H1 (cell line): ENCODE measurements around the gene SOX10. TPM values are rescaled to one million over a fixed set of nuclear protein-coding genes. Genes with fewer than 3 reads are reported as not detected.

Experiments
- CTCF ChIA-PET: fragments of 300-600 bp; sonication (Branson Sonifier 250); formaldehyde crosslinking; loops from one replicate; lab custom pipeline; 2021; ENCODE audit not compliant: partially characterized antibody; lab: Charles Lee
- POLR2A ChIA-PET: fragments of 300-600 bp; sonication (Branson Sonifier 250); formaldehyde crosslinking; loops from one replicate; lab custom pipeline; 2021; ENCODE audit warnings: inconsistent platforms; ENCODE audit not compliant: partially characterized antibody; lab: Charles Lee
- DNase-seq, 2 experiments: peaks; one replicate each; pipeline versions ENCODE4 v3.0.0 to v3.0.0-alpha.2; 2010 to 2022; ENCODE audit warnings: low spot score in 2 of 2, low read depth in 1 of 2, mixed read lengths in 1 of 2
- FAIRE-seq: peaks from 2 replicates; lab custom pipeline; 2011; peaks lifted over from hg19 to GRCh38; lab: Jason Lieb, UNC
- H2AFZ ChIP-seq: 2 replicates; pipeline ENCODE4 v1.8.1; 2012; ENCODE audit warnings: low read length, inconsistent platforms
- H2AK5ac ChIP-seq: 2 replicates; pipeline ENCODE4 v1.6.1; 2013; ENCODE audit warnings: low read depth, low read length
- H2BK120ac ChIP-seq: replicated peaks from 2 replicates; pipeline ENCODE3; 2013; ENCODE audit warnings: low read depth, low read length, inconsistent platforms
- H2BK12ac ChIP-seq: 2 replicates; pipeline ENCODE4 v1.6.1; 2013; ENCODE audit warnings: low read depth, low read length
- H2BK15ac ChIP-seq: 2 replicates; pipeline ENCODE4 v1.6.1; 2013; ENCODE audit warnings: low read length
- H2BK20ac ChIP-seq: 2 replicates; pipeline ENCODE4 v1.6.1; 2013; ENCODE audit warnings: low read length
- H2BK5ac ChIP-seq: 2 replicates; pipeline ENCODE4 v1.6.1; 2013; ENCODE audit warnings: low read depth, low read length
- H3K14ac ChIP-seq: 2 replicates; pipeline ENCODE4 v1.6.1; 2013; ENCODE audit warnings: inconsistent platforms; ENCODE audit not compliant: insufficient read length
- H3K18ac ChIP-seq: 2 replicates; pipeline ENCODE4 v1.6.1; 2013; ENCODE audit warnings: low read length; ENCODE audit errors: extremely low read depth
- H3K23ac ChIP-seq: 2 replicates; pipeline ENCODE4 v1.6.1; 2013; ENCODE audit warnings: inconsistent platforms; ENCODE audit not compliant: insufficient read length
- H3K23me2 ChIP-seq: 2 replicates; pipeline ENCODE4 v1.6.1; 2013; ENCODE audit warnings: low read depth, low read length
- H3K27ac ChIP-seq: 2 replicates; pipeline ENCODE4 v1.6.1; 2011; ENCODE audit warnings: low read depth, low read length, inconsistent platforms
- H3K27me3 ChIP-seq, 4 experiments: replicated peaks in 1 of 4; 1 replicate in 1 of 4; 2 replicates in 3 of 4; pipeline versions ENCODE4 v1.6.1 to v1.8.1; 2011 to 2013; ENCODE audit warnings: low read length in 3 of 4, mild to moderate bottlenecking in 3 of 4, inconsistent platforms in 2 of 4, mixed read lengths in 2 of 4, moderate library complexity in 1 of 4; ENCODE audit not compliant: control insufficient read depth in 3 of 4, insufficient read depth in 3 of 4; ENCODE audit errors: extremely low read depth in 1 of 4
- H3K36me3 ChIP-seq, 4 experiments: 2 replicates each; pipeline versions ENCODE4 v1.6.1 to v1.8.1; 2011 to 2013; ENCODE audit warnings: mild to moderate bottlenecking in 4 of 4, low read length in 3 of 4, moderate library complexity in 2 of 4, control low read depth in 1 of 4, inconsistent platforms in 1 of 4; ENCODE audit not compliant: insufficient read depth in 4 of 4, control insufficient read depth in 2 of 4
- H3K4ac ChIP-seq: replicated peaks from 2 replicates; pipeline ENCODE3; 2013; ENCODE audit warnings: low read length, low read depth, mixed read lengths, inconsistent platforms; ENCODE audit not compliant: insufficient read length
- H3K4me1 ChIP-seq, 4 experiments: replicated peaks in 1 of 4; 1 replicate in 1 of 4; 2 replicates in 3 of 4; pipeline versions ENCODE4 v1.6.1 to v1.8.1; 2011 to 2013; ENCODE audit warnings: low read length in 3 of 4, inconsistent platforms in 2 of 4, mixed read lengths in 1 of 4; ENCODE audit not compliant: insufficient read depth in 4 of 4, control insufficient read depth in 3 of 4
- H3K4me2 ChIP-seq, 2 experiments: 2 replicates each; pipeline versions ENCODE4 v1.6.1 to v1.8.1; 2011 to 2013; ENCODE audit warnings: low read depth in 2 of 2, low read length in 2 of 2, control low read depth in 1 of 2, inconsistent platforms in 1 of 2, mild to moderate bottlenecking in 1 of 2; ENCODE audit not compliant: insufficient read depth in 1 of 2
- H3K4me3 ChIP-seq, 4 experiments: fragments of 200-600, 300-600 bp in 1 of 4; sonication (generic), shearing (Covaris generic), sonication (Bioruptor Twin) in 1 of 4; 2 replicates each; pipeline versions ENCODE4 v1.5.1 to v1.8.1; 2011 to 2016; ENCODE audit warnings: low read length in 4 of 4, low read depth in 3 of 4, control low read depth in 2 of 4, inconsistent platforms in 2 of 4, mild to moderate bottlenecking in 2 of 4, mixed read lengths in 1 of 4, moderate library complexity in 1 of 4; ENCODE audit not compliant: insufficient read depth in 2 of 4; ENCODE audit errors: extremely low read depth in 1 of 4
- H3K56ac ChIP-seq: replicated peaks from 2 replicates; pipeline ENCODE3; 2013; ENCODE audit warnings: low read depth, mild to moderate bottlenecking, mixed read lengths, low read length, inconsistent platforms; ENCODE audit not compliant: insufficient read length
- H3K79me1 ChIP-seq: 2 replicates; pipeline ENCODE4 v1.6.1; 2013; ENCODE audit warnings: low read depth, low read length, control low read depth
- H3K79me2 ChIP-seq, 2 experiments: 2 replicates each; pipeline versions ENCODE4 v1.6.1 to v1.8.1; 2012 to 2013; ENCODE audit warnings: low read length in 2 of 2, mild to moderate bottlenecking in 2 of 2, inconsistent platforms in 1 of 2; ENCODE audit not compliant: insufficient read depth in 2 of 2, control insufficient read depth in 1 of 2
- H3K9ac ChIP-seq, 4 experiments: replicated peaks in 1 of 4; 1 replicate in 1 of 4; 2 replicates in 3 of 4; pipeline versions ENCODE4 v1.6.1 to v1.8.1; 2011 to 2013; ENCODE audit warnings: low read depth in 3 of 4, low read length in 3 of 4, control low read depth in 2 of 4, mild to moderate bottlenecking in 2 of 4, moderate library complexity in 2 of 4, inconsistent platforms in 1 of 4; ENCODE audit errors: extremely low read depth in 1 of 4
- H3K9me3 ChIP-seq, 2 experiments: 2 replicates each; pipeline versions ENCODE4 v1.6.1 to v1.8.1; 2012 to 2013; ENCODE audit warnings: mild to moderate bottlenecking in 2 of 2, moderate library complexity in 2 of 2, control low read depth in 1 of 2, inconsistent platforms in 1 of 2, low read depth in 1 of 2, low read length in 1 of 2, mixed read lengths in 1 of 2; ENCODE audit not compliant: insufficient read depth in 2 of 2
- H4K20me1 ChIP-seq, 2 experiments: replicated peaks in 1 of 2; 2 replicates each; pipeline versions ENCODE3 to v1.8.1; 2011 to 2013; ENCODE audit warnings: inconsistent platforms in 2 of 2, low read length in 2 of 2, mild to moderate bottlenecking in 1 of 2; ENCODE audit not compliant: insufficient read depth in 2 of 2, control insufficient read depth in 1 of 2
- H4K5ac ChIP-seq: 2 replicates; pipeline ENCODE4 v1.6.1; 2013; ENCODE audit warnings: low read length, low read depth, mixed read lengths, inconsistent platforms; ENCODE audit not compliant: insufficient read length
- H4K8ac ChIP-seq: 2 replicates; pipeline ENCODE4 v1.8.0; 2013; ENCODE audit warnings: mild to moderate bottlenecking, moderate library complexity, low read length, inconsistent platforms; ENCODE audit not compliant: insufficient read depth; ENCODE audit errors: extremely low read depth
- H4K91ac ChIP-seq: replicated peaks from 2 replicates; pipeline ENCODE3; 2013; ENCODE audit warnings: low read length, mixed read lengths, inconsistent platforms; ENCODE audit not compliant: insufficient read length
- CBX5 ChIP-seq: fragments of 300-800, 300-1000 bp; sonication (generic); IDR thresholded peaks from 2 replicates; pipeline ENCODE4 v1.7.1; 2016; ENCODE audit warnings: antibody characterized with exemption, low read length, low read depth
- CHD2 ChIP-seq: IDR thresholded peaks from 2 replicates; pipeline ENCODE4 v1.6.1; 2012; ENCODE audit warnings: low read length, improper control_type of control experiment
- CREB1 ChIP-seq: IDR thresholded peaks from 2 replicates; pipeline ENCODE4 v1.6.1; 2012; ENCODE audit warnings: inconsistent platforms
- KDM4A ChIP-seq: IDR thresholded peaks from one replicate; pipeline ENCODE4 v1.7.1; 2012; ENCODE audit warnings: low read depth, mild to moderate bottlenecking, moderate library complexity, low read length, inconsistent platforms; ENCODE audit not compliant: severe bottlenecking
- NANOG ChIP-seq: IDR thresholded peaks from 2 replicates; pipeline ENCODE4 v1.6.1; 2011; ENCODE audit warnings: low read length, low read depth, mild to moderate bottlenecking, inconsistent platforms; ENCODE audit not compliant: insufficient read depth, poor library complexity, severe bottlenecking
- RXRA ChIP-seq: IDR thresholded peaks from 2 replicates; pipeline ENCODE4 v1.6.1; 2011; ENCODE audit warnings: low read depth, mild to moderate bottlenecking, low read length, moderate library complexity; ENCODE audit not compliant: insufficient read depth
- SUZ12 ChIP-seq: fragments of 200-600 bp; sonication (generic); IDR thresholded peaks from 2 replicates; pipeline ENCODE4 v1.6.1; 2012; ENCODE audit warnings: mild to moderate bottlenecking, inconsistent platforms, low read length, moderate library complexity, mixed read lengths
- TAF7 ChIP-seq: optimal IDR thresholded peaks from 2 replicates; pipeline ENCODE3; 2011; ENCODE audit warnings: low read depth, mild to moderate bottlenecking, inconsistent platforms, low read length, moderate library complexity, borderline replicate concordance
- TCF12 ChIP-seq: IDR thresholded peaks from 2 replicates; pipeline ENCODE4 v1.6.1; 2011; ENCODE audit warnings: low read depth, mild to moderate bottlenecking, low read length
- TEAD4 ChIP-seq: IDR thresholded peaks from 2 replicates; pipeline ENCODE4 v1.6.1; 2012; ENCODE audit warnings: low read depth, low read length, inconsistent platforms, mixed read lengths
- YY1 ChIP-seq: IDR thresholded peaks from 2 replicates; pipeline ENCODE4 v1.6.1; 2011; ENCODE audit warnings: low read depth, mild to moderate bottlenecking, low read length
- WGBS, 2 experiments: shearing (Covaris generic) in 1 of 2; methylation state at CpG; one replicate each; pipeline versions ENCODE4 v1.1.6 to v1.1.7; 2013 to 2015; ENCODE audit warnings: low lambda C conversion rate in 2 of 2, mixed read lengths in 2 of 2, inconsistent platforms in 1 of 2, low coverage in 1 of 2, missing lambda C conversion rate in 1 of 2; ENCODE audit not compliant: insufficient replicate concordance in 2 of 2, insufficient coverage in 1 of 2, insufficient read length in 1 of 2; ENCODE audit errors: extremely low coverage in 1 of 2, missing lambda C conversion rate in 1 of 2; 5-methylcytosine and 5-hydroxymethylcytosine counted together
- polyA plus RNA-seq, 7 experiments: library from polyadenylated mRNA; depleted of rRNA in 3 of 7; stranded (reverse) in 5 of 7; unstranded in 2 of 7; fragments of >200 nt in 5 of 7; fragments of 200-250 nt in 2 of 7; gene quantifications; 1 replicate in 5 of 7; 2 replicates in 1 of 7; 4 replicates in 1 of 7; pipeline versions ENCODE4 v1.2.1 to v1.2.3, GENCODE V29; 2011 to 2013; ENCODE audit warnings: missing spikeins in 2 of 7, mixed read lengths in 2 of 7
- total RNA-seq: library from RNA; stranded (reverse); fragmentation: NEBNext Ultra II Directional; extraction: Animal tissue kit (Norgen Biotek cat#: 25700); gene quantifications from 2 replicates; pipeline ENCODE4 v1.2.1, GENCODE V29; 2021

Gene SOX10
- total and polyA plus RNA-seq, 2 of the 8 experiments (the other 6 are each of a cell fraction or from before 2014, with no cell fraction given) = 2.7 TPM

DNA sequence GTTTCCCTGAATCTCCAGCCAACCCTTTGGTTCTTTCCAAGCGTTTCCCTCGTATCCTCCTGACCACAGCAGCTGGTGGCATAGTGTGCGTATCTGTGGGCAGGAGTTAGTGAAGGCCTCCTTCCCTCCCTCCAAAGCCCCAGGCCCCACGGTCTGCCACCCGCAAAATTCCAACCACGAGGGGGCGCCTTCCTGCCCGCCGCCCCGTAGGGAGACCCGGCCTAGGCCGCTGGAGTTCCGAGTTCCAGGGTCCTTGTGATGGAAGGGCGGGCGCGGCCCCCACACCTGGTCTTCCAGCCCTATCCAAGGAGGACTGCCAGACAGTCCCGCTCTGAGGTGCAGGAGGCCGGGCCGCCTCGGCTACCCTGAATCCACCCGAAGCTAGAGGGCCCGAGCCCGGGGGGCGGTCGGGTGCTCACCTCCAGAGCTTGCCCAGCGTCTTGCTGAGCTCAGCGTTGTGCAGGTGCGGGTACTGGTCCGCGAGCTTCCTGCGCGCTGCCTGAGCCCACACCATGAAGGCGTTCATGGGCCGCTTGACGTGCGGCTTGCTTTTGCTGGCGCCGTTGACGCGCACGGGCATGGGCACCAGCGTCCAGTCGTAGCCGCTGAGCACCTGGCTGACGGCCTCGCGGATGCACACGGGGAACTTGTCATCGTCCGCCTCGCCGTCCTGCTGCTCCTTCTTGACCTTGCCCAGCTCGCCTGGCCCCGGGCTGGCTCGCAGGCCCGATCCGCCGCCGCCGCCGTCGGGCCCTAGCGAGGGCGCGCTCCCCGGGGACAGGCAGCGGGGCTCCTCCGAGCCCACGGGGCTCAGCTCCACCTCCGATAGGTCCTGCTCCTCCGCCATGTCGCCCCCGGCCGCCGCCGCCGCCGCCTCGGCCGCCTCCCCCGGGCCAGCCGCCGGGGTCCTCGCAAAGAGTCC lies 1.2 kb downstream of the SOX10 start:
- no peak overlapping the region; the same call in 1 of the 2 replicates for H2BK15ac ChIP-seq
- WGBS, 2 experiments = 8% methylated on average over 59 of the region's 84 CpGs; no CpG with 5 or more reads in 1 of the 2 experiments
- peak overlapping the region; percentile 71 for H3K18ac ChIP-seq
- no peak overlapping the region for H2AFZ ChIP-seq
- no peak overlapping the region for H4K91ac ChIP-seq
- ChIA-PET CTCF (interaction anchor here (0.6 to 3.9 kb wide), 19 partner anchors 11 to 1918 kb away, joined by 3 to 20 read pairs (median 4); partner anchors contain the start of genes C22orf23 and POLR2F), POLR2A (interaction anchor here (0.9 to 4.8 kb wide), 4 partner anchors 9 to 178 kb away, joined by 3 to 26 read pairs (median 6); a partner anchor contains a TSS)
- DNase-seq (peak in 1 of 2 experiments; percentile 96), FAIRE-seq (no peak)
- no peaks in the 10 kb centered on the region for H3K79me2 ChIP-seq
- peak overlapping the region; percentile 24 to 55 (median 40) for H3K4me3 ChIP-seq
- H4K8ac ChIP-seq = no peak overlapping the region; the same call in 1 of the 2 replicates
- H3K27ac ChIP-seq = no peak overlapping the region
- no peaks in the 10 kb centered on the region for H3K9me3 ChIP-seq
- no peaks in the 10 kb centered on the region; a peak in 1 of 8 replicates for H3K36me3 ChIP-seq
- no peak overlapping the region for H2AK5ac ChIP-seq
- H3K9ac ChIP-seq = no peak overlapping the region; a peak in 1 of 7 replicates
- H3K23ac ChIP-seq = no peak overlapping the region
- no peaks in the 10 kb centered on the region for H3K79me1 ChIP-seq
- H4K20me1 ChIP-seq = peaks cover 2 to 4% of the 10 kb centered on the region in 2 experiments
- peaks cover 0 to 30% (median 14%) of the 10 kb centered on the region in 4 experiments; a peak in 6 of 7 replicates for H3K4me1 ChIP-seq
- peaks cover 0 to 19% (median 12%) of the 10 kb centered on the region in 4 experiments; a peak in 5 of 7 replicates for H3K27me3 ChIP-seq
- H2BK5ac ChIP-seq = peak overlapping the region; percentile 78; the same call in 1 of the 2 replicates
- H2BK12ac ChIP-seq = peak overlapping the region; percentile 92; the same call in 1 of the 2 replicates
- H3K23me2 ChIP-seq = peaks cover 13% of the 10 kb centered on the region; the same call in 1 of the 2 replicates
- H3K14ac ChIP-seq = no peak overlapping the region
- H2BK120ac ChIP-seq = no peak overlapping the region
- no peak overlapping the region for H2BK20ac ChIP-seq
- no peak overlapping the region for H3K4ac ChIP-seq
- no peak overlapping the region for H3K56ac ChIP-seq
- no peak overlapping the region for H4K5ac ChIP-seq
- H3K4me2 ChIP-seq = peak overlapping the region; percentile 83 to 88
- TF ChIP-seq KDM4A (peak; percentile 32), TEAD4 (peak; percentile 99), YY1 (peak; percentile 46; the same call in 1 of the 2 replicates), SUZ12 (peak; percentile 57; the same call in 1 of the 2 replicates), RXRA (no peak), CHD2 (no peak), CREB1 (peak; percentile 18; the same call in 1 of the 2 replicates), TCF12 (peak; percentile 15; the same call in 1 of the 2 replicates), NANOG (no peak), TAF7 (no peak), CBX5 (no peak)
